HG02610 (cell line): ENCODE data around the gene CPNE4.
"Not testable (repeated sequence)": the region's sequence is repeated elsewhere in the genome, so short reads cannot be mapped to it uniquely, and the experiment has no call there.

Experiments used
- ATAC-seq: cut with Tn5 transposase; IDR thresholded peaks from one replicate; pipeline ENCODE4 v1.9.1; 2021; ENCODE audit warnings: mild to moderate bottlenecking, moderate library complexity; ENCODE audit not compliant: unreplicated experiment

The CPNE4 gene

DNA sequence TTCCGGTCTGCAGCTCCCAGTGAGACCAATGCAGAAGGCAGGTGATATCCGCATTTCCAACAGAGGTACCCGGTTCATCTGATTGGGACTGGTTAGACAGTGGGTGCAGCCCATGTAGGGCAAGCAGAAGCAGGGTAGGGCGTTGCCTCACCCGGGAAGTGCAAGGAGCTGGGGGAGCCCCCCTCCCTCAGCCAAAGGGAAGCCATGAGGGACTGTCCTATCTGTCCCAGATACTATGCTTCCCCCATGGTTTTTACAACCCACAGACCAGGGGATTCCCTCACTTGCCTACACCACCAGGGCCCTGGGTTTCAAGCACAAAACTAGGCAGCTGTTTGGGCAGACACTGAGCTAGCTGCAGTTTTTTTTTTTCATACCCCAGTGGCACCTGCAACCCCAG, 71.8 kb downstream of the CPNE4 start:
- no peak for ATAC-seq

DNA sequence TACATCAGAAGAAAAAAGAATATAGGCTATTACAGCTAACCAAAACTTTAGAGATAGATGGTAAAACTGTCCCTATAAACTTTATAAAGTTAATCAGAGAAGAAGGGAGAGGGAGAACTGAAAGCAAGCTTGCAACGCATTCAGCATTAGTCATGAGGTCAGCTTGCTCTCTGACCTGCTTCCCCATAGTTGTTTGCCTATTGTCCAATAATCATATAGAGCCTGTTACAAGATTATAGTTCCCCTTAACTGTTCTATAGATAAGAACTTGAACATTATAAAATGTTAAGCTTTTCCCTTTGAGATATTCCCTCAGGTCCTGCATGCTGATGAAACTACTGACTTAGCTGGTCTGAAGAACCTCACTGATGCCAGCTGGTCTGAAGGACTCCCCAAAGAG, 74.5 kb downstream of the CPNE4 start:
- no peak for ATAC-seq

DNA sequence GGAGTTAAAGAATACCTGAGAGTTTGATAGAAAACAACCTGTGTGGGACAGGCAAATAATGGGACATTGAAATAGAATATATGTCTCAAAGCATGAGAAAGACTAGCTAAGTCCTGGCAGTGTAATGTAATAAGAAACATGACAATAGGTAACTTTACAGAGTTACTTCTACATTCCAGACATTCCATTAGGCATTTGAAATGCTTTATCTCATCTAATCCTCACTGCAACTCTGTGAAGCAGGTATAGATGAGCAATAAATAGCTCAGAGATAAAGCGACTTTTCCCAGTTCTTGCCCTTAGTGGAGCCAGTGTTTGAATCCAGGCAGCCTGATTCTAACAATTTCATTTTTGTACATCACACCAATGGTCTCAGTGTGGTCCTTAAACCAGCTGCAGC, 76.8 kb downstream of the CPNE4 start:
- ATAC-seq, result no peak

DNA sequence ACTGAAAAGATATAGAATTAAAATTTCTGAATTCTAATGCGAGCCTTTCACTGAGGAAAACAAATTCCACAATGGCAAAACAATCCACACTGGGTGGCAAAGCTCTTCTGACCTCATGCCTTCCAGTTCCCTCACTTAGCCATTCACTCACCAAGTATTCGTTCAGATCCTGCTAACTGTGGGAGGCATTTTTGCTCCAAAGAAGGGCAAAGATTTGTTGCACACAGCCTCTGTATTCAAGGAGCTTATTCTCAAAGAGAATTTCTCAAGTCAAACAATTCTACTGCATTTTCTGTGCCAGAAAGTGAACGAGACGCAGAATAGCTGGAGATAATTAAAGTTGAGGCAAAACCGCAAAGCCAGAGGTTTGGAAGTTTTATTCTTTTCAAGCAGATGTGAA, 77.3 kb downstream of the CPNE4 start:
- no peak for ATAC-seq

DNA sequence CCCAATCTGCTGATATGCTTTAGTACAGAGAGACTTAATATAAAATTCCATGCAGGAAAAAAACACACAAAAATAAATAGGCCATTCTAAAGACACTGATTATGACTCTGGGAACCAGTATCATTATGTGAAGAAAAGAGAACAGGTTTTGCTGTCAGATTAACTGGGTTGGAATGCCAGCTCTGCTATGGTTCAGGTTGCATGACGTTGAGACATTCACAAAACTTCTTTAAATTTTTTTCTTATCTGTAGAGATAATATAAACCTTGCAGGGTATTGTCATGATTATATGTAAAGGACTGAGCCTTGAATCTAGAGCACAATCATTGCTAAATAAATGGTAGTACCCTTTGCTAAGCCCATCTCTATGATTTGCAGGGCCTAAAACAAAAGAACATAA, 86.0 kb downstream of the CPNE4 start:
- ATAC-seq, result no peak

DNA sequence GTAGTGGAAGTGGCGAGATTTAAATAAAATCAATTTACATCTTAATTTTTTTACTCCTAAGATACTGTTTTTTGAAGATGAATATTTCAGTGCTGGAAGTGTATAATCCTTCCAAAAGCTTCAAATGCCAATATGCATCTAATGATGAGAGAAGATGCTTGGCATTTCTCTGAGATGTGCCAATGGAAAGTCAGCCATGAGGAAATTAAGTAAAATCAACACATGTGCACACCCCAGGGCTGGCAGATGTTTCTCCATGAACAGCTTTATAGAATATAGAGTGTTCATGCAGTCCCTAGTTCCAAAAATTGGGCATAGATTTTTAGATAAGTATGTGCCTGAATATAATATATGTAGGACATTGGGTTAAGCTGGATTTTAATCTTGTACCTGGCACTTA, 90.1 kb downstream of the CPNE4 start:
- no peak for ATAC-seq

DNA sequence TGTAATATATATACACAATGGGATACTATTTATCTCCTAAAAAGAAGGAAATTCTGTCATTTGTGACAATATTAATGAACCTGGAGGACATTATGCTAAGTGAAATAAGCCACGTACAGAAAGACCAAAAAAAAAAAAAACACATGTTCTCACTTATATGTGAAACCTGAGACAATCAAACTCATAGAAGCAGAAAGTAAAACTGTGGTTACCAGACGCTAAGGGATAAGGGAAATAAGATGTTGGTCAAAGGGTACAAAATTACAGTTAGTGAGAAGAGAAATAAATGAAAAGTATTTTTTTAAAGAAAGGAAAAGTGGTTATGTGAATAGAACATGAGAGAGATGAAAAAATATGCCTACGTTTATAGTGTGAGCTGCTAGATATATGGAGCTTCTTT, 101.1 kb downstream of the CPNE4 start:
- no peak for ATAC-seq

DNA sequence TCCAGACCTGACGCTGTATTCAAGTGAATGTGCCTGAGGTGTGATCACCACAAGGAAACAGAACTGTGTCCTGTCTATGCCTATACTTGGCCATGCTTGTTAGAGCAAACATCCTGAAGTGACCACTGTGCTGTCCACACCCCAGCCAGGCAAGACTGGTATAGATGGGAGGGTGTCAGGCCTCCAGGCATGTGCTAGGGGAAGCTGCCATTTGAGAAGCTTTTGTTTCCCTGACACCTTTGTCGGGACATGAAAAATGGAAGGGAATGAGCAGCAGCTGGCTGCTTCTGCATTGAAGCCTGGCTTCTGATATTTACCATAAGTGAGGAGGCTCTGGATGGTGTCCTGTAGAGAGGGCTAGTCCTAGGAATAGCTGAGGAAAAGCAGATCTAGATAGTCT, 106.2 kb downstream of the CPNE4 start:
- no peak for ATAC-seq

DNA sequence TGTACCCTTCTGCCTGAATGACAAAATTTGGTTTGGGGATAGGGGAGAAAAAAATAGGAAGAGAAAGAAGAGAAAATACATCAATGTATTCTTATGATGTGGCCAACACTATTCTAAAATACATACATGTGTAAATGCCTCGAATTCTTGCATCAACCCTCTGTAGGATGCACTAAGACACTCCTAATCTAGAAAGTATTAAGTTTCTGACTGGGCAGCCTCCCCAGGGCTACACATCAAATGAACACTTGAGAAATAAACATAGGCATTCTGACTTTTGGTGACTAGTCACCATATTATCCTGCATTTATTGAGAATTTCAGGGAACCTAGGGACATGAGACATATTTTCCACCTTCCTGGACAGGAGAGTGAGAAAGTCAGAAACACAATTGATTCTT, 109.2 kb downstream of the CPNE4 start:
- ATAC-seq, result no peak

DNA sequence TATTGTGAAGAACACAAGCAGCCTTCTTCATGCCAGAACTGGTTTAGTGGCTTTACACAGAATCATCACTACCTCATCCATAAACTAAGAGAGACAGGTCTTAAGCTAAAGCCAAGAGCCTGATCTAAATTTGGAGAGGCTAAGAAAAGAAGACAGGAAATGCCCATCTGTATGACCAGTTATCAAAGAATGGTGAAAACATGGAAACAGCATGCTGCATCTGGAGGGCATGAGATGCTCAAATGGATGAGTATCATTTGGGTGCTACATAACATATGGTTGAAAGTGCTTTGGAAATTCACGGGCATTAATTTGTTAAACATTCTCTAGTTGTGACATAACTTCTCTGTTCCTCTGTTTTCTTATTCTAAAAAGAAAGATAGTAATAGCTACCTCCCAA, 112.5 kb downstream of the CPNE4 start:
- no peak for ATAC-seq

DNA sequence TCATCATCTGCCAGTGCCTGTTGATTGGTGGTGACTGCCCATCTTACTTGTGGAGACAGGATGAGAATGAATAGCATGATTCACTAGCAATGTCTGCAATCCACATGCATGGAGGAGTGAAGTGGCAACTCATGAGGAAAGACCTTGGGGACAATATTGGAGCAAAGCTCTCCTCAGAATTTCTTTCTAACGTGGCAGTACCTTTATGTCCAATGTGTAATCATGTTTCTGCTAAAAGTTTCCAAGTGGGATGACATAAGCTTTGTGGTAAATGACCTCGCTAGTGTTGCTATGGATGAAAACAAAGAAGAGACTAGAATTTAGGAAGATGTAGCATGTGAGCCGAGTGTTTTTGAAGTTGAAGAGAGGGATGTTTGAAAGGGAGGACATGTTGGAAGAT, 117.8 kb downstream of the CPNE4 start:
- no peak for ATAC-seq

DNA sequence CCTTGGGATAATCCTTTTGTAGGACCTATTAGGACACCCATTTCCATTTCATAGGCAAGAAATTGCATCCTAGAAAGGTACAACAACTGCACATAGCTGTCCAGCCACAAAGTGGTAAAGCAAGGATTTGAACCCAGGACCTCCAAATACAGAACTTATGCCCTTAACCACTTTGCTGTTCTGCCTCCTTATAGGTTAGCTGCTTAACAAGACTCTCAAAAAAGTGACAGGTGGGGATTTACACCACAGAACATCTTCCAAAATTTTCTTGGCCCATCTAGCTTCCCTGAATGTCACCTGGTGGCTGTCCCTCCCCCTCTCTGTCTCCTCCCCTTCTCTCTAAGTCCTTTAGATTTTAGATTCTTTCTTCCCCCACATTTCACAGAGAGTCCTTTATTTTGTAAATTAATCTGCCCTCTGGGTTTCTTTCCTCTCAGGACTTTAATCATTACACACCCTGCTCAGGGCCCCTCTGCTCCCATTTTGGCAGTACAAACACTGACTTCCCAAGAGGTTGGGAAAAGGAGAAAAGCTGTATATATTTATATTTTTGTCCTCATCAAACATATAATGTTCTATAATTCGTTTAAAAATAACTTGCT, 120.6 kb downstream of the CPNE4 start:
- ATAC-seq, result no peak

DNA sequence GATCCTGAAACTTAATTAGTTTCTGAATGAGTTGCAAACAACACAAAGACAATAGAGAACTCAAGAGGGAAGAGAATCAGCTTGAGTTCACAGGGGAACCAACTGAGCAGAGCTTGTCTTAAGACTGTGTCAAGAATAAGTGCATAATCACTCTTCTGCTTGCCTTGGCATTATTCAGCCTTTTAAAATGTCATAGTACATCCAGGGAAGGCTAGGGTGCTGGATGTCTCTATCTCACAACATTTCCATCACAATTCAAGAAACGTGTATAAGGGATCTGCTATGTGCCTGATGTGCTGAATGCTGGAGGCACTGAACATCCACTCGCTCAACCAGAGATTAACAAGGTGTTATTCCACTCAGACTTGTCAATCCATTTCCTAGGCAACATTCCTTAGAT, 122.6 kb downstream of the CPNE4 start:
- ATAC-seq, result no peak

DNA sequence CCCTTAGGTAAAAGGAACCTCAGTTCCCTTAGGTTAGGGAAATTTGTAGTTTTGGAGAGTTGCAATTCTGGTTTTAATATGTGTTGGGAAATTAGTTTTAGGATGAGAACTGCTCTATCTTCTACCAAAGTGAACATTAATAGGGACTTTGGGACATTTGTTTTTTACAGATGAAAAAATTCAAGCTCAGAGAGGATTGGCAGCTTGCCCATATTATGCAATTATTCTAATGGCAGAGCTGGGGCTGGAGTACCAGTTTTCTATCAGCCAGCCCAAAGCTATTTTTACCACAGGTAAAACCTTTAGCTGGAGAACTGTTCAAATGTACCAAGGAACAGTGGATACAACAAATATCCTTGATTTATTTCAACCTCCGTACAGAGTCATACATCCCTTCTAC, 127.0 kb downstream of the CPNE4 start:
- no peak for ATAC-seq

DNA sequence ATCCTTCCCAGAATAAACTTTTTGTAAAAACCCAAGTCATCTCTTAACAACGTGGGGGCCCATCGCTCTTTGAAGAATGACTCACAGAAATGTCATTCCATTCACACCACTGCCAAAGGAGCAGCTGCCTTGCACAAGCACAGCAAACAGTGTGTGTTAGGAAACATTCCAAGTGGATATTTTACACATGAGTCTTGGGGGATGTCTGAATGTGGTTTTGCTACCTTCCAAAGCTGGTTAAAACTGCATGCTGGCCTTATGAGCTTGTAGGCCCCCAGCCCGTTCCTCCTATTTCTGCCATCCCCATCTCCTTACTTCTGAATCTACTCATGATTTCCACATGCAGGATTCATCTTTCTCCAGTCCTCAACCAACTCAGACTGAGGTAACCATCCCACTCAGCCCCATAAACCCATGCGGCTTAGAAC, 130.8 kb downstream of the CPNE4 start:
- ATAC-seq, result no peak

DNA sequence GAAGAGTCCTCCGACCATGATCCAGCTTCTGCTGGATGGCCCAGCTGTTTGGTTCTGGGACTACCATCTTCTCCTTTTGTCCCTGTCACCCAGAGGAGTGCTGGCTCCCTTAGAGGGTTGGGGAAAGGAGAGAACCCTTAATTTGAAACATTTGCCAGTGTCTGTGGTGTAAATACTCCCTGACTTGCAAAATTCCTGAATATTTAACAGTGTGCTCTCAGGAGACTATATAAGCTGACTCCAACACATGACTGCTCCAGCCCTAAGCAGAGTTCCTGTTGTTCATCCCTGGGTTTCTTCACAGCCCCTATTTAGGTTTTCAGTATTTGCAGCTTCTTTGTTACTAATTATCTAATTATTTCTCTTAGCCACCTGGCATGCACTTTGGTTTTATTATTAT, 133.1 kb downstream of the CPNE4 start:
- no peak for ATAC-seq

DNA sequence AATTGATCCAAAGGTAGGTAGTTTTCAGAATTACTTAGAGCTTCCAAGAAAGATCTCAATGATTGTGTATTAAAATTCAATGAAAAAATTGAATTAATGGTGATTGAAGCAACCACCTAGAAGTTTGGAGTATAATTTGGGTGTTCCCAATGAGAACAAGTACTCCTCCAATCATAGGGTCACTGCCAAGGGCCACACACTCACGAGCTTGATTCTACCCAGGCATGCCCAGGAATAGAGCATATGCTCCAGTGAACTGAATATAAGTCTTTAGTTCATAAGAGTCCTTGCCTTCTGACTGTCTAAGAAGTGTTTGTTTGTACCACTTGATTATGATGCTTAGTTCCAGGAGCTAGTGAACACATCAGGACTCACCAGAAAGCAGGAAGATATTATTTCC, 133.9 kb downstream of the CPNE4 start:
- no peak for ATAC-seq

DNA sequence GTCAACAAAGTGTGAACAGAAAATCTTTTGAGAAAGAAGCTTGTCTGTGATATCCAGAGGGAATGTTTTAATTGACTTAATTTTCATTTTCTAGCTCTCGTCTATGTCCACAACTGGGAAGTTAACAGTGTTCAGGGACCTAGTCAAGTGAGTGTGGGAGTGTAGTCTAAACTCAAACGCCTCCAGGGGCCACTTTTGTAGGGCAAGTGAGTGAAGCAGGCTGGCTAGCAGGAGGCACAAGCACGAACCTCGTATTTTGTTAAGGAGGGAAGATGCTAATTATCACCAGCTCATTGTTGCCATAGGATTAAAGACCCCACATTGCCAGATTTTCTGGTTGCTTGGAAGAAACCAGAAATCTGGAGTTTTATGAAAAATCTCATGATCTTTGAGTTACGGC, 135.8 kb downstream of the CPNE4 start:
- no peak for ATAC-seq

DNA sequence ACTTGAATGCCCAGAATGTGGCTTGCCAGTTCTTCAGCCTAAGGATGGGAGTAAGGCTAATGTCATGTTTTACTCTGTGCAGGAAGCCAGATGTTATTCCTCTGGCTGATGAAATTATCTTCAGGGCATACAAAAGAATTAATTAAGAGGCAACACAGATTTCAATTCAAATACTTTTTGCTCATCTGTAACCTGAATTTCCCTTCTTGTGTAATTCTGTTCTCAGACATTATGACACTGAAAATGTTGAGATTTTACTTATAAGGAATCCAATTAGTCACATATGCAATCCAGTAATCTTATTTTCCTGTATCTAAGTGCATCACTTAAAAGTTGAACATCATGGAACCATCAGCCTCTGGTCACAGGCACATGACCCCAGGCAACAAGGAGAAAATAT, 136.5 kb downstream of the CPNE4 start:
- no peak for ATAC-seq

DNA sequence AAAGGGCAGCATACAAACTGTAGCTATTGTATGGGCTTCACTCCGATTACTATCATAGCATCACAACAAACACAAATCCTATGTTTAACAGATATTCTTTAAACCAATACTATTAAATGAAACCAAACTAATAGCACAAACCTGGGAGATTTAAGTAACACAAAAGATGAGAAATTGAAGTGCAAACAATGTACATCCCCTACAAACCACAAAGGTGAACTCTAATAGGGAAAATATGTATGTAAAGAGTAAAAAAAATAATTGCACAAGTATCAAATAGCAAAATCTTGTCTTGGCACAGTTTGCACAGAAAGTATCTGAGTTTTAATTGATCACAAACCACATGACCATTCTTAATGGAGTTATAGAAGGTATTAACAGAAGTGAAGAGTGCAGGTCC, 138.5 kb downstream of the CPNE4 start:
- ATAC-seq, result no peak

DNA sequence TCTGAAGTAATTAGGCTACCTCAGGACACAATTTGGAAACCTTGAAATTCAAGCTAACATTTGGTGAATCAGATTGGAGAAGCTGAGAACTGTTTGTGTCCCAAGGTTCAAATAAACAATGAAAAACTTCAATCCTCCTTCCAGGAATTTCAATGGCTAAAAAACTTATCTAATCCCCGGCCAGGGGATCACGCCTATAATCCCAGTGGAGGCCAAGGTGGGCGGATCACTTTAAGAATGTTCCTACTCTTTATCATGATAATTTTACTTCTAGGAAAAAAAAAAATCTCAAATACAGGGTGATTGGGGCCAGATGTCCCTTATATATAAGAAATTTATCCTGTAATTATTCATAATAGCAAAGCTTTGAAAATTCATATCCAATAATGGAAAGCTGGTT, 139.0 kb downstream of the CPNE4 start:
- no peak for ATAC-seq

DNA sequence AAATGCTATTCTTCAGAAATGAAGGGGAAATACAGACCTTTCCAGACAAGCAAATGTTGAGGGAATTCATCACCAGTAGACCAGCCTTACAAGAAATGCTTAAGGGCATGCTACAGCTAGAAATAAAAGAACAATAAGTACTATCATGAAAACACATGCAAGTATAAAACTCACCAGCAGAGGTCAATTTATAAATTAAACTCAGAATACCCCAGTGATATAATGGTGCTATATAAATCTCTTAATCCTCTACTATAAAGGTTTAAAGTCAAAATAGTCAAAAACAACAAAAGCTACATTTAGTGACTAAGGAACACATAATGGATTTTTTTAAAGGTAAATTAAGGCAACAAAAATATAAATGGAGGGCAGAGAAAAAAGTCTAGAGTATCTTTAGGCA, 142.5 kb downstream of the CPNE4 start:
- ATAC-seq, result no peak

DNA sequence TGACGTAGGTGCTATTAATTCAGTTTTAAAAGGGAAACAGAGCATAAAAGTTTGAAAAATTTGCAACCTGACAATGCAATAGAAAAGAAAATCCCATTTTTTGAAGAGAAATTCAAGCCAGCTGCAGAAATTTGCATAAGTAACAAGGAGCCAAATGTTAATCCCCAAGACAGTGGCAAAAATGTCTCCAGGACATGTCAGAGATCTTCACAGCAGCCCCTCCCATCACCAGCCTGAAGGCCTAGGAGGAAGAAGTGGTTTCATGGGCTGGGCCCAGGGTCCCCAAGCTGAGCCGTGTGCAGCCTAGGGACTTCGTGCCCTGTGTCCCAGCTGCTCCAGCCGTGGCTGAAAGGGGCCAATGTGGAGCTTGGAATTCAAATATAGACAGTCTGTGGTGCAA, 148.9 kb downstream of the CPNE4 start:
- ATAC-seq, result not testable (repeated sequence)
